Gastrocnemius medialis (tissue), 4 donors: Measurements from ENCODE around the gene FHOD3.

Experiments
- POLR2A ChIP-seq, 2 donors: fragments of 450-650 bp; IDR thresholded peaks; one replicate each; pipeline ENCODE4 v1.6.1; 2017; ENCODE audit warnings: antibody characterized with exemption in 2 of 2, mild to moderate bottlenecking in 2 of 2, moderate library complexity in 2 of 2
- TF ChIP-seq, protein P1 (sequence below), 5 experiments: fragments of 450-650 bp in 3 of 5; fragments of 200-600 bp in 2 of 5; sonication (generic) in 2 of 5; IDR thresholded peaks in 4 of 5; conservative IDR thresholded peaks in 1 of 5; 1 replicate in 4 of 5; 2 replicates in 1 of 5; pipeline ENCODE4 v1.5.1; 2016 to 2019; ENCODE audit warnings: antibody characterized with exemption in 5 of 5, mild to moderate bottlenecking in 3 of 5, moderate library complexity in 3 of 5

DNA sequence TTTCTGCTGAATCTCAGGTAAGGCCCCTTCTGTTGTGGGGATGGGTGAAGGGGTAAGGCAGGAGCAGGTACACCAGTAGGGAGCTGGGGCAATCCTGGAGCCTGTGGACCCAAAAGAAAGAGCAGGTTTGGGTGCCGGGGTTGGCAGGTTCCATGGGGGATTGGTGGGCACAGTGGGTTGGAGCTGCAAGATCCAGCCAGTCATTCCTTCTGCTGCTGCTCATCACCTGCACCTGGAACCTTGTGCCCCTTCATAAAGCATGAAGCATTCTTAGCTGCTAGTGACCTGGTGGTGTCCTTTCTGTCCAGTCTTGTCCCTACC, 24.9 kb downstream of the FHOD3 start:
- TF ChIP-seq, protein P1, sequence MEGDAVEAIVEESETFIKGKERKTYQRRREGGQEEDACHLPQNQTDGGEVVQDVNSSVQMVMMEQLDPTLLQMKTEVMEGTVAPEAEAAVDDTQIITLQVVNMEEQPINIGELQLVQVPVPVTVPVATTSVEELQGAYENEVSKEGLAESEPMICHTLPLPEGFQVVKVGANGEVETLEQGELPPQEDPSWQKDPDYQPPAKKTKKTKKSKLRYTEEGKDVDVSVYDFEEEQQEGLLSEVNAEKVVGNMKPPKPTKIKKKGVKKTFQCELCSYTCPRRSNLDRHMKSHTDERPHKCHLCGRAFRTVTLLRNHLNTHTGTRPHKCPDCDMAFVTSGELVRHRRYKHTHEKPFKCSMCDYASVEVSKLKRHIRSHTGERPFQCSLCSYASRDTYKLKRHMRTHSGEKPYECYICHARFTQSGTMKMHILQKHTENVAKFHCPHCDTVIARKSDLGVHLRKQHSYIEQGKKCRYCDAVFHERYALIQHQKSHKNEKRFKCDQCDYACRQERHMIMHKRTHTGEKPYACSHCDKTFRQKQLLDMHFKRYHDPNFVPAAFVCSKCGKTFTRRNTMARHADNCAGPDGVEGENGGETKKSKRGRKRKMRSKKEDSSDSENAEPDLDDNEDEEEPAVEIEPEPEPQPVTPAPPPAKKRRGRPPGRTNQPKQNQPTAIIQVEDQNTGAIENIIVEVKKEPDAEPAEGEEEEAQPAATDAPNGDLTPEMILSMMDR (IDR thresholded peaks at IDR 0.05 in 4 of 5, conservative IDR thresholded peaks at IDR 0.05 in 1 of 5) = no peak
- no peak for TF ChIP-seq POLR2A (IDR thresholded peaks at IDR 0.05)
